ENCODE data around the gene PRAMEF12.
"Not testable (repeated sequence)": the region's sequence is repeated elsewhere in the genome, so short reads cannot be mapped to it uniquely, and the experiment has no call there.

Gene PRAMEF12

DNA sequence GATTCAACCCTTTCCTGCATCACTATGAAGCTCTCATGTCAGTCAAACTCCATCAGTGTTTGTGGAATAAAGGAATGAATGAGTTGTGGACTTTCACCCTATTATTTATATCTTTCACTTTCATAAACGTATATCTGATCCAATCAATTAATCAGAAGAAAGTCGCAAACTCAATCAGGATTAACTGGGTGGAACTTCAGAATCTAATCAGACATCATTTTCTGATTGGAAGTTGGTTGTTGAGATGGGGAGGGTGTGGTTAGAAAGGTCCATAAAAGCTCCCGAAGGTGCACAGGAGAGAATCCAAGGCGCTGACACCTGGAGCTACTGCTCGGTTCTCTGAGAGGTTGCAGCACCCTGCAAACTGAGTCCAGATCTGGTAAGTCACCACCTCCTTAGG is at the start of gene PRAMEF12:
TSS of gene PRAMEF12 (plus strand) at position 301 of the 400 bp plus-strand sequence. CDS start 1,130 bp downstream, outside the sequence.
- DNase-seq: no peak

DNA sequence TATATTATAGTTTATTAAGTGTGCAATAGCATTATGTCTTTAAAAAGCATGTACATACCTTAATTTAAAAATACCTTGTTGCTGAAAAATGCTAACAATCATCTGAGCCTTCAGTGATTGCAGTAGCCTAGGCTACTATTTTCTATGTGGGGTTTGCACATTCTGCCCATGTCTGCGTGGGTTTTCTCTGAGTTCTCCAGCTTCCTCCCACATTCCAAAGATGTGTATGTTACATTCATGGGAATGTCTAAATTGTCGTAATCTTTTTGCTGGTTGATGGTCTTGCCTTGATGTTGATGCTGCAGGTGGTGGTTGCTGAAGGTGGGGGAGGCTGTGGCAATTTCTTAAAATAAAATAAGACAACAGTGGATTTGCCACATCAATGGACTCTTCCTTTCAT is 45.1 kb upstream of the PRAMEF12 start:
- DNase-seq: no peak

DNA sequence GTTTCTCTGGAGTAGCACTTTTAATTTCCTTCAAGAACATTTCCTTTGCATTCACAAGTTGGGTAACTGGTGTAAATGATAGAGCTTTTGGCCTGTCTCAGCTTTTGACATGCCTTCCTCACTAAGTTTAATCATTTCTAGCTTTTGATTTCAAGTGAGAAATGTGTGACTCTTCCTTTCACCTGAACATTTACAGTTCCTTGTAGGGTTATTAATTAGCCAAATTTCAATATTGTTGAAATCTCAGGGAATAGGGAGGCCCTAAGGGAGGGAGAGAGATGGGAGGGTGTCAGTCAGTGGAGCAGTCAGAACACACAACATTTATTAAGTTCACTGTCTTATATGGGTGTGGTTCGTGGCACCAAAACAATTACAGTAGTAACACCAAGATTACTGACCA is 43.4 kb upstream of the PRAMEF12 start:
- no peak for DNase-seq

DNA sequence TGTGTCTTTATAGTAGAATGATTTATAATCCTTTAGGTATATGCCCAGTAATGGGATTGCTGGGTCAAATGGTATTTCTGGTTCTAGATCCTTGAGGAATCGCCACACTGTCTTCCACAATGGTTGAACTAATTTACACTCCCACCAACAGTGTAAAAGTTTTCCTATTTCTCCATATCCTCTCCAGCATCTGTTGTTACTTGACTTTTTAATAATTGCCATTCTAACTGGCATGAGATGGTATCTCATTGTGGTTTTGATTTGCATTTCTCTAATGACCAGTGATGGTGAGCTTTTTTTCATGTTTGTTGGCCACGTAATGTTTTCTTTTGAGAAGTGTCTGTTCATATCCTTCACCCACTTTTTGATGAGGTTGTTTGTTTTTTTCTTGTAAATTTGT is 42.5 kb upstream of the PRAMEF12 start:
- not testable (repeated sequence) for DNase-seq

DNA sequence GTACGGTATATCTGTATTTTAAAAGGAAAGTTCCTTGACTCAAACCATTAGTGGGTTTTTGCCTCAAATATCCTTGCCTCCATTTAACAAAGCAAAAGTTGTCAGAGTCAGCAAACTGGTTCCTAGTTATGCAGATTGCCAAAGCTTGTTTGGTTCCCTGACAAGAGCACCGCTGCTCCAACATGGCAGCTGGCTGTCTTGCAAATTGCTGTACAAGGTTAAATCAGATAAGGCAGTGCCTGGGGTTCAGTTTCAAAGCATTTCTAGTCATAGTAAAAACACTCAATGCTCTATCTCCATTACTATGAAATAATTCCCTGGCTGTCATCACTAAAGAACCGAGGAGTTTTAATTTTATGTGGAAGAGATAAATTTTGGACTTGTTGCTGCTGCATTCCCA is 38.9 kb upstream of the PRAMEF12 start:
- DNase-seq: no peak

DNA sequence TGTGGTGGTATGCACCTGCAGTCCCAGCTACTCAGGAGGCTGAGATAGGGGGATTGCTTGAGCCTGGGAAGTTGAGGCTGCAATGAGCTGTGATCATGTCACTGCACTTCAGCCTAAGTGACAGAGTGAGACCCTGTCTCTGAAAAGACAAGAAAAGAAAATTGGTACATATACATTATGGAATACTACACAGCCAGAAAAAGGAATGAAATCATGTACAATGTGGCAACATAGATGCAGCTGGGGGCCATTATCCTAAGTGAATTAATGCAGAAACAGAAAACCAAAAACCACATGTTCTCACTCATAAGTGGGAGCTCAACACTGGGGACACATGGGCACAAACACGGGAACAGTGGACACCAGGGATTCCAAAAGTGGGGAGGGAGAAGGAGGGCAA is 34.6 kb upstream of the PRAMEF12 start:
- DNase-seq: no peak

DNA sequence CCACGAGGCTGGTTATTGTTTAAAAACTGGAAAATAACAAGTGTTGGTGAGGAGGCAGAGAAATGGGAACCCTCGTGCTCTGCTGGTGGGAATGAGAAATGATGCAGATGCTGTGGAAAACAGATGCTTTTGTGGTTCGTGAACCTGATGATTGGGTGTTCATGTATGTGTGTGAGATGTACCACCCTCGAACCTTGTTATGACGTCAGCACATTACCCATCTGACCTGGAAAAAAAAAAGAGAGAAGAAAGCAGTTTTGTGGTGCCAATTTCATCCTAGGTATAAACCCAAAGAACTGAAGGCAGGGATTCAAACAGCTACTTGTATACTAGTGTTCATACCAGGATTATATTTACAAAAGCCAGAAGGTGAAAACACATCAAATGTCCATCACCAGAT is 33.9 kb upstream of the PRAMEF12 start:
- DNase-seq: no peak

DNA sequence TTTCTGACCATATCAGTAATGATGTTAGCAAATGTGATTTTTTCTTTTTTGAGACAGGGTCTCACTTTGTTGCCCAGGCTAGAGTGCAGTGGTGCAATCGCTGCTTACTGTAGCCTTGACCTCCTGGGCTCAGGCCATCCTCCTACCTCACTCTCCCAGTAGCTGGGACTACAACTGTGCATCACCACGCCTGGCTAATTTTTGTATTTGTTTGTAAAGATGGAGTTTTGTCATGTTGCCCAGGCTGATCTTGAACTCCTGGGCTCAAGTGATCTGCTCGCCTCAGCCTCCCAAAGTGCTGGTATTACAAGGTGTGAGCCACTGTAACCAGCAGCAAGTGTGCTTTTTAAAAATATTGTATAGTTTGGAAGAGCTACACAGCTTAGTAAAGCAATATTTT is 31.6 kb upstream of the PRAMEF12 start:
- no peak for DNase-seq

DNA sequence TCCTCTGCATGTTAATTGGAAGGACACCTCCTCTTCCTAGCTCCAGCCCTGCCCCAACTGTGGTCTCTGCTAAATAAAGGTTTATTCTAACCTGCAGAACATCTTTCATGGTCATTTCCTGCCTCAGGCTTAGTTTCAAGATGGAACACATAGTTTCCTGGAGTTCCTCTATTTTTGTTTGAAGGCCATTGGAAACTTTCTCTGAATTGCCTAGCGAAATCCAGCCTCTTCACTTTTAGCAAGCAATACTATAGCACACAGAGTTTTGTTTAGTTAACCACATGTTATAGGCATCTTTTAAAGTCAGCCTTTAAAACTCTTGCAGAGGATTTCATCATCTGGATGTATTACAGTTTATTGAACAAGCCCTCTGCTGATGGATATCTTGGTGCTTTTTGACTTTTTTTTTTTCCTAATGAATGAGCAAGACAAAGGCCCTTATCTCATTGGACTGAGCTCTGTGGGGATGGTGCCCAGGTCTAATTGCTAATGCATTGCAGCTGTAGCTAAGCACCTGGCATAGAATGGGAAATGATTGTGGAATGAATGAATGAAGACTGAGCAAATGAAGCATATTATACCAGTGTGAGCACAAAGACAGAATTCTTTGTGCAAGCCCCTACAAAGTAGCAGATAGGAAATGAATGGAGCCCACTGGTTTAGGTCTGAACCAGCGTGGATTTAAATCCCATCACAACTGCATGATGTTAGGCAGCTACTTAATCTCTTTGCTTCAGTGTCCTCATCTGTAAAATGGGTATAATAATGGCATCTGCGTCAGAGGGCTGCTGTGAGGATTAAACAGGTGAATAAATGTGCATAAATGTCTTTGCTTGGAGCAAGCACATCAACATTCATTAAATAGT is 28.2 kb upstream of the PRAMEF12 start:
- no peak for DNase-seq

DNA sequence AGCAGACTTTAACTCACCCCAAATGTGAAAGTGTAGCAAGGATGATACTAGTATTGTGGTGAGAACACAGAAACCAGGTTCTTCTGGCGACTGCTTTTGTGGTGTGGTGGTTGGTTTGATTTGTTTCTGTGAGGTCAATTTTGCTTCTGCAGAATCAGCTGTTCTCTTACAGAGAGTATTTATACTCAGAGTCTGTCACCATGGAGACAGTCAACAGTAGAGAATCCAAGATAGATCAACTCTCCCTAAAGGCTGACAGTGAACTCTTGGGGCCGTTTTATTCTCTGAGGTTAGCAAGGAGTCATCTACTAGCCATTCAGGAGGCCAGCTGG is 27.6 kb upstream of the PRAMEF12 start, which contains the start of gene CFAP107:
TSS of gene CFAP107 (plus strand) at position 209 of the 332 bp plus-strand sequence. CDS start 231 bp downstream, outside the sequence.
- no peak for DNase-seq

DNA sequence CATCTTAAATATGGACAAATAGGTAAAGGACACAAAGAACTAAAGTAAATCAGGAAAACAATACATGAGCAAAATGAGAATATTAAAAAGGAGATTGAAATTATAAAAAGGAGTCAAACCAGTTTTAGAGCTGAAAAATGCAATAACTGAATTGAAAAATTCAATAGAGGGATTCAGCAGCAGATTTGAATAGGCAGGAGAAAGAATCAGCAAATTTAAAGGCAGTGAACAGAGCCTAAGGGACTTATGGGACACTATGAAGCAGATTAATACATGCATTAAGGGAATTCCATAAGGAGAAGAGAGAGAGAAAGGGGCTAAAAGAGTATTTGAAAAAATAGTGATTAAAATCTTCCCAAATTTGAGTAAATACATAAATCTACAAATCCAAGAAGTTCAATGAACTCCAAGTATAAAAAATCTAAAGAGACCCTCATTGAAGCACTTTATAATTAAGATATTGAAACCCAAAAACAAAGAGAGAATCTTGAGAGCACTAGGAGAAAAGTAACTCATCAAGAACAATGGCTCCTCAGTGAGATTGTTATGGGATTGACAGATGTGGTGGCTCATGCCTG is 24.7 kb upstream of the PRAMEF12 start:
- DNase-seq: no peak

DNA sequence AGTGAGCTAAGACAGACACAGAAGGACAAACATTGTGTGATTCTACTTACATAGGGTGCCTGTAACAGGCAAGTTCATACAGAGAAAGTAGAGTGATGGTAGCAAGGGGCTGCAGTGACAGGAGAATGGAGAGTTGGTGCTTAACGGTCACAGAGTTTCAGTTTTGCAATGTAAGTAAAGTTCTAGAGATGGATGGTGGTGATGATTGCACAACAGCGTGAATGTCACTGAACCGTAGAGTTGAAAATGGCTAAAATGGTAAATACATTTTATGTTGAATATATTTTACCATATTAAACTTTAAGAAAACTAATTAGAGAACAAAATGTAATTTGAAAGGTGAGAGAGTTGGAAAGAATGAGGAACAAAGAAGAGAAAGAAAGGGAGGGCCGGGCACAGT is 18.8 kb upstream of the PRAMEF12 start:
- DNase-seq: no peak

DNA sequence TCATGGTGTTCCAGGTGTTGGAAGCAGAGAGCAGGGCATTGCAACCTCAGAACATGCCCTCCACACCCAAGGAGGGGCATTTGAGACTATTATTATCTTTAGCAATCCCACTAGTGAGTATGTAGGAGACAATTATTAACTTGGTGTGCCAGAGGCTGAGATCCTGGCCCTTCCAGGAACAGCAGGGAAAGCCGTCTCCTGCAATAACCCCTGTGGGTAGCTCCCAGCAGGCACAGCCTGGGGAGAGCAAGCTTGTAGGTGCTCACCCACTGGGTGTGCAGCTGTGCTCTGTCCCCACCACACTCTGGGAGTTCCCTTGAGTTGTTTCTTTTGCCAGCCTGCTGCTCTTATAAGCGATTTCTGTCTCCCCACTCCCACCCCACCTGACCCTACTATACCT is 17.3 kb upstream of the PRAMEF12 start:
- DNase-seq: no peak

DNA sequence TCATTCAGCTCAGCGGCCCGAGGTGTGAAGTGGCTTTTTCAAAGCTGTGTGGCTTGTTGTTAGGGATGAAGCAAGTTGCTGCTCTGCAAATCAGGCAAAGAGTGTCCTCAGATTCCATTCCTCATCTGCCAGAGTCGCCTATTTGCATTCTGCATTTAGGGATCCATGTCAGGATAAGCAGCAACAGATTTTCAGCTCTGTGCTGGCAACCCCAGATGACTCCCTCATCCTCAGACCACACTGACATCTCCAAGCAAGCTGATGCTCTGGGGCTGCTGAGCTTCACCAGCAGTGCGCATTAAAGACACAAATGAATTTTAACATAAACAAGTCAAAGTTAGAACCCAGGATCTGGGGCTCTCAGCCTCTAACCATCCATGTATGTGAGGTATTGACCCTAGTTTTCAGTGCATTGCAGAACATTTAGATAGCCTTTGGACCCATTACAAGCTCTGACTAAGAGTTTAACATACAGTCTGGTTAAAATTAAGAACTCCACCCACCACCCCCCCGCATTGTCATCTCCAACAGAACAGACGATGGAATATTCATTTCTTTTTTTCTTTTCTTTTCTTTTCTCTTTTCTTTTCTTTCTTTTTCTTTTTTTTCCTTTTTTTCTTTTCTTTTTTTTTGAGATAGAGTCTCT is 16.6 kb upstream of the PRAMEF12 start:
- no peak for DNase-seq

DNA sequence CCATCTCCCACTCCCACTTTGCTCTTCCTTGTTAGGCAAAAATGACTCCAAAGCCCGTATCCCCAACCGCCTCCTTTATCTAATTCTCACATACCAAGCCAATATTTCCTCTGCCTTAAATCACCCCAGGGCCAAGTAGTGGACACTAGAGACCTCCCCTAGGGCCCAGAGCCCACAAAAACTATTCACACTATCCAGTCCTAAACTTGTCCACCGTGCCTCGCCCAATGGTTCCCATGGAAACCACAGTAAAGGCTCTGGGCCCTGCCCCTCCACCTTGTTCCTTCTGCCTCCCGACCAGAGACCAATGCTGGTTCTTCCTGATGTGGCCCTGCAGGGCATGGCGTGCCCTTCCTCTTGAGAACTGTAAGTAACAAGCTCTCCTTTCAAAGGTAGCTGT is 15.7 kb upstream of the PRAMEF12 start:
- no peak for DNase-seq

DNA sequence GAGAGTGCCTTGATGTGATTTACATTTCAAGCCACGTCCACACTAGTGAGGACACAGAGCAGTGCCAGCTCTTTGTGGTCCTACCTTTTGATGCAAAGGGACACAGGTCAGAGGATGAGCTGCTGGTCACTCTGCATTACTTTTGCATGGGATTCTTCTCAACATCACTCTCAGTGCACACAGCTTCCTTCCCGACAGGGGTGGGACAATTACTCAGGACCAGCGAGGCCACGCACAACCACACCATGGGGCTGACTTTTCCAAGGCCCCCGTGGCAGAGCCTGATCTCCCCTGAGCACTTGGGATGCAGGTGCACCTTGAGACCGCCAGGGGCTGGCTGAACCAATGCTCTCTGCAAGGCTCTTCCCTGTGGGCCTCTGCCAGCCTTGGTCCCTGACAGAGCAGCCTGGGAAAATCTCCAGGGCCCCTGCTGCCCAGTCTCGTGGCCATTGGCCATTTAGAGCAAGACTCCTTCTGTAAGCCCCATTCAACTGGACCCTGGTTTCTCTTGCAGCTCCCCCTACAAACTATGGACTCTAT is 13.2 kb upstream of the PRAMEF12 start:
- DNase-seq: no peak

DNA sequence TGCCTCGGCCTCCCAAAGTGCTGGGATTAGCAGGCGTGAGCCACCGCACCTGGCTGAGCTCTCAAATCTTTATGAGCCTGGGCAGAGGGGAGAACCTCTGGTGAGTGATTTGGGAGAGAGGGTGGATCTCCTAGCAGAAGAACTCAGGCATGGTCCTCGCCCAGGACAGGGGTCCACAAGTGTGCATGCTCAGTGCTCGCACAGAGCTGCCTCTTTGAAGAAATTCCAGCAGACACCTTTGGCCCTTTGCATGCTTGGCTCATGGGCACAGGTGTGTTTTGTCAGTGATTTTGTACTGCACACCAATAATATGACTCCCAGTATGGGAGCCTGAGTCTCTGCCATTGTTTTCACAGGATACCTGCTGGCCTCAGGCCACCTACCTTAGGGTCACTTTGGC is 11.8 kb upstream of the PRAMEF12 start:
- no peak for DNase-seq

DNA sequence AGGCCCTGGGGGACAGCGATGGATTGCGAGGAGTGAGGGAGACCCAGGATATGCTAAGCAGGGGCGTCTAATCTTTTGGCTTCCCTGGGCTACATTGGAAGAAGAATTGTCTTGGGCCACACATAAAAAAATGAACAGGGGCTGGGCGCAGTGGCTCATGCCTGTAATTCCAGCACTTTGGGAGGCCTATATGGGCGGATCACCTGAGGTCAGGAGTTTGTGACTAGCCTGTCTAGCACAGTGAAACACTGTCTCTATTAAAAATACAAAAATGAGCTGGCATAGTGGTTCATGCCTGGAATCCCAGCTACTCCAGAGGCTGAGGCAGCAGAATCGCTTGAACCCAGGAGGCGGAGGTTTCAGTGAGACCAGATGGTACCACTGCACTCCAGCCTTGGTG is 10.8 kb upstream of the PRAMEF12 start:
- DNase-seq: no peak

DNA sequence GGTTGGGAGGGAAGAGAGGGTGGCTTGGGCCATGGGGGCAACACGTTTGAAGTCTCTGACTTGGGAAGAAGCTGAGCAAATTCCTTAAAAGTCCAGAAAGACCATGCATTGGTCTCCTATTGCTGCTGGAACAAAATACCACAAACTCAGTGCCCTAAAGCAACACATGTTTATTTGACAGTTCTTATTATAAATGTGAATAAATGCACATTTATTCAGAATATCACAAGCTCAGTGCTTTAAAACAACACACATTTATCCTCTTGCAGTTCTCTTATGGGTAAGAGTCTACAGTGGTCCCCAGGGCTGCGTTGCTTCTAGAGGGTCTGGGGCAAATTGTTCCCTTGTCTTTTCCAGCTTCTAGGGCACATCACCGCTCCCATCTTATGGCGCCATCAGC is 10.1 kb upstream of the PRAMEF12 start:
- no peak for DNase-seq

DNA sequence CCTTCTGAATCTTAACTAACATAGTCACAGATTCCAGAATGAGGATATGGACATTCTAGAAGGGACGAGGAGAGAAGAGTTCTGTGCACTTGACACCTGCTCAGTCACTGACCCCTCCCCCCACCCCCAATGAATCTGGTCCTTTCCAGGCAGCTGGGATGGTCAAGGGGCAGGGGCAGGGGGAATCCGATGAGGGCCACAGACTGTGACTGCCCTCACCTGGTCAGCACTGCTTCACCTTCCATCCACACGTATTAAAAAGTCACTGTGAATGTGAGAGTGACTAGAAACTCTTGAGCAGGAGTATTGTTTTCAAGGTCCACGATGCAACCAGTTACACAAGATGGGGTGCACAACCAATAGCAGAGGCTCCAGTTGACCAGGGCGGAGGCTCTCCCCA is 9.5 kb upstream of the PRAMEF12 start:
- DNase-seq: no peak

DNA sequence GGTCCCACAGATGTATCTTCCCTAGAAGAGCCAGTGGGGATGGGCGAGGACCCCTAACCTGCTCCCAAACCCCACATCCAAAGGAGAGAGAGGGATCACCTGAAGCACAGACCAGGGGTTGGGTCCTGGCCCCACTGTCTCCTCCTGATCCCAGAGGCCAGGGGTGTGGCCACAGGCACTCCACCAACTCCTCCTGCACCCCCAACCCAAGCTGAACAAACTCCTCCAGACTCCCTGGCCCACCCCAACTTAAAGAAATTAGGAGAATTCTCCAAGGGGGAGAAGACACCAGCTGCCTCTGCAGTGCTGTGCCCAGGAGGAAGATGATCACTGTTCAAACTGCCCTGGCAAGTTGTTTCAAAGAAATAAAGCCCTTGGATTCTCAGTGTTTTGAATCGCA is 4.5 kb upstream of the PRAMEF12 start:
- no peak for DNase-seq

DNA sequence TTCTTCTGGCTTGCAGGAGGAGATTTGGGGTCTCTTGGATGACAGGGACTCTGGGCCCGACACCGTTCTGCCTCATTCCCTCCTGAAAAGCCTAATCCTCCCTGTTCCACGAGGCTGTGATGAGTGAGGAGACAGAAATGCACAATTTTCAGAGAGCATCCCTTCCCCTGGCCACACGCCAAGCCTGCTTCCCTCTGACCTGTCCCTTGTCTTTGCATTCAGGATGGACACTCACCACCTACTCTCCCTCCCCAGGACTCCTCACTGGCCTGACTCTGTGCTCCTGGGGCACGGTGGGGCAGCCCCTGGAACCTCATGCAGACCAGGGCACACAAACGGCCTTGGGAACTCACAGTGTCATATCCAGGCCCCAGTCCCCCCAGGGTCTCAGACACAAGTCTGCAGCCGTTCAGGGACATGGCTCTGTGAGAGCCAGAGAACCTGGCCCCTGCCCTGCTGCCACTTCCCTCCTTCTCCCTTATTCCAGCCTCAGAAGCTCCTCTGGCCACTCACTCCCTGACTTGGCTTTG is 3.5 kb upstream of the PRAMEF12 start:
- DNase-seq: no peak

DNA sequence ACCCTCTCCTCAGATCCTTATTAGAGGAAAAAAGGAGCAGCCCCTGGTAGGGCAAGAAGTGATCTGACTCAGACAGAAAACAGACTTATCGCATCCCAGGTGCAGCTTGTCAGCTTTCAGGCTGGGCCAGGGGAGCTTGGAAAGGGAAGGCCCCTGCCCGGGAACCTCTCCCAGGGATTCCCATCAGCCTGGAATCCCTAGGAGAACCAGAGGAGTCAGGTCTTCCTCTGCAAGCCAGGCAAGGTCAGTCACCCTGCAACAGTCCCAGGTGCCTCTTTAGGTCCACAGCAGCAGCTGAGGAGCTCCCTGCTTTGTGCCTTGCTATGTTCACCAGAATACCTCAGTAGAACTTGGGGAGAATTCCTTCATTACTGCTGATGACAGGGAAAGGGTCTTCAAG is 2.9 kb upstream of the PRAMEF12 start:
- DNase-seq: no peak

DNA sequence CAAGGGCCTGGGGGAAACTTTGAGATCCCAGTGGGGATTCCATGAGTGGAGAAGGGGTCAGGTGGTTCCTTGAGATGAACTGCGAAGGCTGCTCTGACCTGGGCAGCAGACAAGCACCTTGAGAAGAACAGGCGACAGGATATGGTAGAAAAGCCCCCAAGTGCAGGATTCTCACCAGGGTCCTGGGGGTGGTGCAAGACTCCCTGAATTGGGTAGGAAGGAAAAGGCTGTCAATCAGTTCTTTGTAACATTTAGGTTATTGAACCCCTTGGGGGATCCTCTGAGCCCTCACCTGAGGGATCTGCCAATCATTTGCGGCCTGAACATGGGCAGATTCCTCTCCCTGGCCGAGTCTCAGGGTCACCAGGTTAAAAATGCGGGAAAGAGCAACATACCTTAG is 2.4 kb upstream of the PRAMEF12 start:
- no peak for DNase-seq
